ACC112 (cell line): ENCODE data around the gene SKIC2.
"Not testable (repeated sequence)": the region's sequence is repeated elsewhere in the genome, so short reads cannot be mapped to it uniquely, and the experiment has no call there.

Experiments
- H2AFZ ChIP-seq: fragments of 200-600 bp; sonication (generic); one replicate; pipeline ENCODE4 v1.6.0; 2017; ENCODE audit warnings: antibody characterized with exemption, low read length; ENCODE audit not compliant: unreplicated experiment
- H3K27ac ChIP-seq: fragments of 200-600 bp; sonication (generic); 2 replicates; pipeline ENCODE4 v1.5.1; 2014; ENCODE audit warnings: low read depth, mild to moderate bottlenecking, antibody characterized with exemption, low read length, moderate library complexity
- H3K27me3 ChIP-seq: fragments of 200-600 bp; sonication (generic); 2 replicates; pipeline ENCODE4 v1.6.1; 2014; ENCODE audit warnings: mild to moderate bottlenecking, antibody characterized with exemption, low read length, moderate library complexity, mixed read lengths; ENCODE audit not compliant: insufficient read depth
- H3K36me3 ChIP-seq: fragments of 200-600 bp; sonication (generic); 2 replicates; pipeline ENCODE4 v1.6.1; 2016; ENCODE audit warnings: mild to moderate bottlenecking, antibody characterized with exemption, low read length, moderate library complexity, mixed read lengths; ENCODE audit not compliant: insufficient read depth
- H3K4me1 ChIP-seq: fragments of 200-600 bp; sonication (generic); one replicate; pipeline ENCODE4 v1.6.1; 2016; ENCODE audit warnings: low read length, mixed read lengths; ENCODE audit not compliant: insufficient read depth, unreplicated experiment, control insufficient read depth
- H3K4me3 ChIP-seq: fragments of 200-600 bp; sonication (generic); 2 replicates; pipeline ENCODE4 v1.5.1; 2014; ENCODE audit warnings: mild to moderate bottlenecking, low read depth, low read length
- H3K79me2 ChIP-seq: fragments of 200-600 bp; sonication (generic); one replicate; pipeline ENCODE4 v1.6.0; 2016; ENCODE audit warnings: low read length; ENCODE audit not compliant: control insufficient read depth, unreplicated experiment, insufficient read depth

The SKIC2 gene

GRCh38 chr6:31927242-31927862 is 31.6 kb upstream of the SKIC2 start, which contains the start of gene C2:
TSS of gene C2 (plus strand) at chr6:31927717. CDS start at chr6:31927753, 36 bp downstream.
- peak within 1 kb of the TSS; percentile 15; the same call in 1 of the 2 replicates for H3K4me3 ChIP-seq
- H3K79me2 ChIP-seq, result no peaks in the 10 kb centered on the region
- no peaks in the 10 kb centered on the region for H3K27me3 ChIP-seq
- no peaks in the 10 kb centered on the region for H3K36me3 ChIP-seq
- no peak within 1 kb of the TSS for H3K27ac ChIP-seq
- no peaks in the 10 kb centered on the region for H3K4me1 ChIP-seq
- peak within 1 kb of the TSS; percentile 32 for H2AFZ ChIP-seq

DNA sequence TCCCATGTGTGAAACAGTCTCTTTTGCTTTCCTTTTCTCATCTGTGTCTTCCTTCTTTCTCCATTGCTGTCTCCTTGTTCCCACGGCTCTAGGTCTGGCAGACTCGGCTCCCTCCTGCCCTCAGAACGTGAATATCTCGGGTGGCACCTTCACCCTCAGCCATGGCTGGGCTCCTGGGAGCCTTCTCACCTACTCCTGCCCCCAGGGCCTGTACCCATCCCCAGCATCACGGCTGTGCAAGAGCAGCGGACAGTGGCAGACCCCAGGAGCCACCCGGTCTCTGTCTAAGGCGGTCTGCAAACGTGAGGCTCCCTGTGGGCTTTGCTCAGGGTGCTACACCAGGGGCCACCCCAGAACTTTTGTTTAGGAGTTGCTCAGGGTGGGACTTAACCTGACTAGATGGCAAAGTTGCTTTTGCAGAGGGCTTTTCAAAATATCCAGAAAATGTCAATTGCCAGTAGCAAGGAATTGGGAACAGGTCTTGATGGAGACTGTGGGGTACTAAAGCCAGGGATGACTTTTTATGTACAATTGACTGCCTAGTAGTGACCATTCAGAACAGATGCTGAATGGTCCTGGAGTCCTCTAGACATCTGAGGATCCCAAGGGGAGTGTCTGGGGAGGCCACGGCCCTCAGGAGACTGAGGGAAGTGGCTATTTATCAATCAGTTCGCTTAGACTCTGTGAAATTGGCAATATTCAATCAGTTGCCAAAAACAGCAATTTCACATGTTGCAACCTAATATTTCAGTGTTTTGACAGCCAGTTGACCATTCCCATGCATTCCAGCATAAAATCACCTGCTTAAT is 30.9 kb upstream of the SKIC2 start:
- Histone ChIP-seq H3K27me3 (no peaks in the 10 kb centered on the region), H3K79me2 (no peaks in the 10 kb centered on the region), H3K27ac (no peak overlapping the region), H3K4me1 (no peaks in the 10 kb centered on the region), H3K36me3 (no peaks in the 10 kb centered on the region), H2AFZ (peak overlapping the region; percentile 32), H3K4me3 (peak overlapping the region; percentile 15; the same call in 1 of the 2 replicates)

DNA sequence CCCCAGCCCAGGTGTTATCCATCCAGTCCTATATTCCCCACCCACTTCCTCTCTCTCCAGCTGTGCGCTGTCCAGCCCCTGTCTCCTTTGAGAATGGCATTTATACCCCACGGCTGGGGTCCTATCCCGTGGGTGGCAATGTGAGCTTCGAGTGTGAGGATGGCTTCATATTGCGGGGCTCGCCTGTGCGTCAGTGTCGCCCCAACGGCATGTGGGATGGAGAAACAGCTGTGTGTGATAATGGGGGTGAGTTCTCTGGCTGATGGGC is 30.4 kb upstream of the SKIC2 start:
- Histone ChIP-seq H3K79me2 (no peaks in the 10 kb centered on the region), H2AFZ (no peak overlapping the region), H3K27ac (no peak overlapping the region), H3K4me3 (no peak overlapping the region), H3K36me3 (no peaks in the 10 kb centered on the region), H3K27me3 (no peaks in the 10 kb centered on the region), H3K4me1 (no peaks in the 10 kb centered on the region)

DNA sequence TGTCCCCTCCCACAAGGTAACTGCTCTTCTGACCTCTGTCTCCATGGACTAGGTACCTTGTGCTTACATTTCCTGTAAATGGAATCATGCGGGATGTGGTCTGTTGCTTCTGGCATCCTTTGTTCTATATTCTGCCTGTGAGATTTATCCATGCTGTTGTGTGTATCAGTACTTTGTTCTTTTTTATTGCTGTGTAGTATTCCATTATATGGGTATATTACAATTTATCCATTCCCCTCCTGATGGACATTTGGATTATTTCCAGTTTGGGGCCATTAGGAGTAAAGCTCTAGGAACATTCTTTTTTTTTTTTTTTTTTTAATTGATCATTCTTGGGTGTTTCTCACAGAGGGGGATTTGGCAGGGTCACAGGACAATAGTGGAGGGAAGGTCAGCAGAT is 28.0 kb upstream of the SKIC2 start:
- no peak overlapping the region for H3K27ac ChIP-seq
- no peak overlapping the region for H3K4me3 ChIP-seq
- no peaks in the 10 kb centered on the region for H3K79me2 ChIP-seq
- H2AFZ ChIP-seq, result no peak overlapping the region
- H3K27me3 ChIP-seq, result no peaks in the 10 kb centered on the region
- H3K36me3 ChIP-seq, result no peaks in the 10 kb centered on the region
- no peaks in the 10 kb centered on the region for H3K4me1 ChIP-seq

DNA sequence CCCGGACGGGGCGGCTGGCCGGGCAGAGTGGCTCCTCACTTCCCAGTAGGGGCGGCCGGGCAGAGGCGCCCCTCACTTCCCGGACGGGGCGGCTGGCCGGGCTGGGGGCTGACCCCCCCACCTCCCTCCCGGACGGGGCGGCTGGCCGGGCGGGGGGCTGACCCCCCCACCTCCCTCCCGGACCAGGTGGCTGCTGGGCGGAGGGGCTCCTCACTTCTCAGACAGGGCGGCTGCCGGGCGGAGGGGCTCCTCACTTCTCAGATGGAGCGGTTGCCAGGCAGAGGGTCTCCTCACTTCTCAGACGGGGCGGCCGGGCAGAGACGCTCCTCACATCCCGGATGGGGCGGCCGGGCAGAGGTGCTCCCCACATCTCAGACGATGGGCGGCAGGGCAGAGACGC is 26.8 kb upstream of the SKIC2 start:
- H3K4me3 ChIP-seq, H3K79me2 ChIP-seq, H3K27ac ChIP-seq, H3K27me3 ChIP-seq, H3K4me1 ChIP-seq, H3K36me3 ChIP-seq, H2AFZ ChIP-seq: not testable (repeated sequence)

DNA sequence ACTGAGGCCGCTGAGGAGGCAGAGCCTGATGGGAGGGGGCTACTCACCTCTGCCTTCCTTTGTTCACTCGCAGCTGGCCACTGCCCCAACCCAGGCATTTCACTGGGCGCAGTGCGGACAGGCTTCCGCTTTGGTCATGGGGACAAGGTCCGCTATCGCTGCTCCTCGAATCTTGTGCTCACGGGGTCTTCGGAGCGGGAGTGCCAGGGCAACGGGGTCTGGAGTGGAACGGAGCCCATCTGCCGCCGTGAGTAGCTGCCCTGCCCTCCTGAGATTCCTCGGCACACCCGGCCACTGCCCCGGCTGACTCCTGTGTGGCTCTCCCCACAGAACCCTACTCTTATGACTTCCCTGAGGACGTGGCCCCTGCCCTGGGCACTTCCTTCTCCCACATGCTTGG is 25.4 kb upstream of the SKIC2 start:
- H3K27ac ChIP-seq, result no peak overlapping the region
- no peak overlapping the region for H2AFZ ChIP-seq
- H3K79me2 ChIP-seq, result no peaks in the 10 kb centered on the region
- no peak overlapping the region for H3K4me3 ChIP-seq
- H3K27me3 ChIP-seq, result no peaks in the 10 kb centered on the region
- H3K4me1 ChIP-seq, result no peaks in the 10 kb centered on the region
- no peaks in the 10 kb centered on the region for H3K36me3 ChIP-seq

DNA sequence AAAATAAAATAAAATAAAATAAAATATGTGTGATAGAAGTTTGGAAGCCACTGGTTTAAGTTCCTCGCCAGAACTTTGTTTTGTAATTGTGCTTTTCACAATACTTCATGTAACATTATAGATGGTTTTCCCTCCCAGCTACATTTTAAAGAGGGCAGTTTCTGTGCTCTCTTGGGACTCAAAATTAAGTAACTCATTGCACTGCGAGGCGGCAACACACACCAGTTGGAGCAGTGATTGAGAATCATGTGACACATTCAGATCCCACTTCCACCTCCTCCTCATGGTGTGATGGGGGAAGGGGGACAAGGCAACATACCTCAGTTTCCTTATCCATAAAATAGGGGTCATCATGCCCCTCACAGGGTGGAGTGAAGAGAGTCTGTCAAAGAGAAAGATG is 24.0 kb upstream of the SKIC2 start:
- H3K4me1 ChIP-seq, result peaks cover 1% of the 10 kb centered on the region
- no peak overlapping the region for H3K4me3 ChIP-seq
- no peaks in the 10 kb centered on the region for H3K27me3 ChIP-seq
- H3K36me3 ChIP-seq, result no peaks in the 10 kb centered on the region
- no peak overlapping the region for H2AFZ ChIP-seq
- no peak overlapping the region for H3K27ac ChIP-seq
- no peaks in the 10 kb centered on the region for H3K79me2 ChIP-seq

DNA sequence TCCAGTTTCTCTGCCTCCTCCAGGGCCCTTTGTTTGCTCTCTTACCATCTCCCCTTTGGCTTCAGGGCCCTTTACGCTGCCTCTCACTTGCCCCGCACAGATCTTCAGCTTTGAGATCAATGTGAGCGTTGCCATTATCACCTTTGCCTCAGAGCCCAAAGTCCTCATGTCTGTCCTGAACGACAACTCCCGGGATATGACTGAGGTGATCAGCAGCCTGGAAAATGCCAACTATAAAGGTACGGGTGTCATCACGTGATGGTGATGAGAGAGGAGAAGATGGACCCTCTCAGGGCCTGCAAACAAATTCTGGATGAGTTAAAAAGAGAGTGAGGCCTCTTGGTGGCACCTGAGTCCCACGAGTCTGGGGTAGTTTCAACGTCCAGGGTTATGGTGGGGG is 23.2 kb upstream of the SKIC2 start:
- Histone ChIP-seq H3K27me3 (no peaks in the 10 kb centered on the region), H2AFZ (no peak overlapping the region), H3K4me1 (peaks cover 8% of the 10 kb centered on the region), H3K36me3 (no peaks in the 10 kb centered on the region), H3K27ac (no peak overlapping the region), H3K4me3 (no peak overlapping the region), H3K79me2 (no peaks in the 10 kb centered on the region)

DNA sequence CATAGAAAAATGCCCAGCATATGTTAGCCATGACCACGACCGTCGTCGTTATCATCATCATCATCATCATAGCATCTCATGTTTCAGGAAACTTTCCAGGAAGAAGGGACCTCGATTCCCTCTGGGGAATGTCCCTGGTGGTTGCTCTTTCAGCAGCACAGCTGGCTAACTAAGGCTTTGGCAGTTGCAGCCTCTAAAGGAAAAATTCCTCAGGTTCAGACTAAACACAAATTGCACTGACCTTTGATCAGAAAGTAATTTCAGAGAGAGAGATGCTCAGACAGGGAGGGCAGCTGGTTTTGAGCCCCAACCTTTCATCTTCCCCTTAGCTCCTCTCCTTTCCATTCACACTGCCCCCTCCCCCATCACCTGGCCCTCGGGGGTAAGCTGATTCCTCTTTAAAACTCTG is 18.7 kb upstream of the SKIC2 start:
- H3K27ac ChIP-seq, result no peak overlapping the region
- peak overlapping the region; percentile 7 for H2AFZ ChIP-seq

DNA sequence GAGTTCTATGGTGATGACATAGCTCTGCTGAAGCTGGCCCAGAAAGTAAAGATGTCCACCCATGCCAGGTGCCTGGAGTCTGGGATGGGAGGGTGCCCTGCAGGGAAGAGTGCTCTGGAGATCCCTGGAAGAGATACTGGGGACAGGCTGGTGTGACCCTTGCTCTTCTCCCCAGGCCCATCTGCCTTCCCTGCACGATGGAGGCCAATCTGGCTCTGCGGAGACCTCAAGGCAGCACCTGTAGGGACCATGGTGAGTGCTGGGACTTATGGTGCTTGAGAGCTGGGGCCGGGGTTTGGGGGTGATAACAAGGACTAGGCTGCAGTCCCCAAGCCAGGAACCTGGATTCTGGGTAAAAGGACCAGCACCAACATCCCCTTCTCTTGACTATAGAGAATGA is 15.2 kb upstream of the SKIC2 start:
- Histone ChIP-seq H3K79me2 (peaks cover 5% of the 10 kb centered on the region), H3K4me3 (no peak overlapping the region), H2AFZ (no peak overlapping the region), H3K4me1 (peaks cover 41% of the 10 kb centered on the region), H3K27me3 (no peaks in the 10 kb centered on the region), H3K36me3 (no peaks in the 10 kb centered on the region), H3K27ac (no peak overlapping the region)

More for the DNA sequence above, 18.7 kb upstream of the SKIC2 start:
- H3K4me1 ChIP-seq, result peaks cover 14% of the 10 kb centered on the region
- no peaks in the 10 kb centered on the region for H3K79me2 ChIP-seq
- no peaks in the 10 kb centered on the region for H3K27me3 ChIP-seq
- no peak overlapping the region for H3K4me3 ChIP-seq
- H3K36me3 ChIP-seq, result no peaks in the 10 kb centered on the region

DNA sequence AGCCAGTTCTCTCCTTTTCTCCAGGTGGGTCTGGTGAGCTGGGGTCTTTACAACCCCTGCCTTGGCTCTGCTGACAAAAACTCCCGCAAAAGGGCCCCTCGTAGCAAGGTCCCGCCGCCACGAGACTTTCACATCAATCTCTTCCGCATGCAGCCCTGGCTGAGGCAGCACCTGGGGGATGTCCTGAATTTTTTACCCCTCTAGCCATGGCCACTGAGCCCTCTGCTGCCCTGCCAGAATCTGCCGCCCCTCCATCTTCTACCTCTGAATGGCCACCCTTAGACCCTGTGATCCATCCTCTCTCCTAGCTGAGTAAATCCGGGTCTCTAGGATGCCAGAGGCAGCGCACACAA is 13.8 kb upstream of the SKIC2 start:
- Histone ChIP-seq H3K27ac (peak overlapping the region; percentile 91), H3K4me3 (peak overlapping the region; percentile 73)

More for the DNA sequence above, 13.8 kb upstream of the SKIC2 start:
- no peaks in the 10 kb centered on the region for H3K27me3 ChIP-seq
- peaks cover 5% of the 10 kb centered on the region for H3K79me2 ChIP-seq
- H2AFZ ChIP-seq, result no peak overlapping the region
- peaks cover 46% of the 10 kb centered on the region for H3K4me1 ChIP-seq
- H3K36me3 ChIP-seq, result no peaks in the 10 kb centered on the region
